BJ (cell line): ENCODE measurements around the gene GDI1. TPM values are rescaled to one million over a fixed set of nuclear protein-coding genes. Genes with fewer than 3 reads are reported as not detected.
A peak's percentile ranks its signal among the peaks of the same experiment; 100 is the strongest.

Source experiments
- CTCF ChIA-PET: fragments of 350-600 bp; formaldehyde crosslinking; extraction: SDS; loops from one replicate; lab custom pipeline; 2021; ENCODE audit warnings: antibody characterized with exemption, inconsistent platforms; lab: Yijun Ruan, JAX
- POLR2A ChIA-PET: fragments of 300-600 bp; sonication (Branson Sonifier 250); formaldehyde crosslinking; extraction: SDS; loops from one replicate; lab custom pipeline; 2021; ENCODE audit warnings: antibody characterized with exemption; lab: Charles Lee
- DNase-seq: peaks from one replicate; pipeline ENCODE4 v3.0.0-alpha.2; 2011; ENCODE audit warnings: low read depth
- H3K27me3 ChIP-seq: 2 replicates; pipeline ENCODE4 v1.6.0; 2011; ENCODE audit warnings: low read length; ENCODE audit not compliant: control insufficient read depth, insufficient read depth
- H3K36me3 ChIP-seq: 2 replicates; pipeline ENCODE4 v1.5.1; 2011; ENCODE audit warnings: low read length; ENCODE audit not compliant: control insufficient read depth, insufficient read depth
- H3K4me3 ChIP-seq: 2 replicates; pipeline ENCODE4 v1.5.1; 2011; ENCODE audit warnings: low read depth, mild to moderate bottlenecking, control low read depth, low read length
- polyA plus RNA-seq: library from polyadenylated mRNA; depleted of rRNA; stranded (reverse); fragments of >200 nt; gene quantifications from 2 replicates; pipeline ENCODE4 v1.2.3, GENCODE V29; 2011
- TF ChIP-seq, protein P1 (sequence below): IDR thresholded peaks from 2 replicates; pipeline ENCODE4 v1.5.1; 2011; ENCODE audit warnings: low read depth, mild to moderate bottlenecking, control low read depth, inconsistent platforms, low read length, moderate library complexity; ENCODE audit not compliant: insufficient read depth

Gene GDI1
- polyA plus RNA-seq, 1 experiment, result 216 TPM

DNA sequence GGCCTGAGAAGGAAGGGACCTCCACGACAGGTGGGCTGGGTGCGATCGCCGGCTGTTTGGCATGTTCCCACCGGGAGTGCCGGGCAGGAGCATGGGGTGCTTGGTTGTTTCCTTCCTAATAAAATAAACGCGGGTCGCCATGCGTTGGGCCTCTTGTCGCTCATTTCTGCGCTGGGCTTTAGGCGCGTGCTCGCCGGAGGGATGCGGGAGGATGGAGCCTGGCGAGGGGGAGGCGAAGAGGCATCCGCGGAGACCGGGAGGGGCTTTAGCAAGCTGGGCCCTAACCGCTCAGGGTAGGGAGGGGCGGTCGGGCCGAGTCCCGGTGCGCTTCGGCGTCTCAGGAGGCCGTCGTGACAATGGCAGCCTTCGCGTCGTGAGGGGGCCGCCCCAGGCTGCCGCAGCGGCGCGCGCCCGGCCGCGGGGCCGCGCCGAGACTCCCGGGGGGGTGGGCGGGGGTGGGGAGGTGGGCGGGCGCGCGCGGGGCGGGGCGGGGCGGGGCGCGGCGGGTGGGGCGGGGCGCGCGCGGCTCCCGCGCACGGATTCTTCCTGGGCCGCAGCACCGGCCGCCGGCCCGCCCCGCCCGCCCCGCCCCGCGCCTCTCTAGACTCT, 476 bp upstream of the GDI1 start:
- DNase-seq, result no peak
- Histone ChIP-seq H3K27me3 (no peaks in the 10 kb centered on the region), H3K36me3 (peaks cover 18% of the 10 kb centered on the region), H3K4me3 (peak overlapping the region; percentile 76)
- ChIA-PET POLR2A (no interaction called here), CTCF (no interaction called here)
- TF ChIP-seq, protein P1, sequence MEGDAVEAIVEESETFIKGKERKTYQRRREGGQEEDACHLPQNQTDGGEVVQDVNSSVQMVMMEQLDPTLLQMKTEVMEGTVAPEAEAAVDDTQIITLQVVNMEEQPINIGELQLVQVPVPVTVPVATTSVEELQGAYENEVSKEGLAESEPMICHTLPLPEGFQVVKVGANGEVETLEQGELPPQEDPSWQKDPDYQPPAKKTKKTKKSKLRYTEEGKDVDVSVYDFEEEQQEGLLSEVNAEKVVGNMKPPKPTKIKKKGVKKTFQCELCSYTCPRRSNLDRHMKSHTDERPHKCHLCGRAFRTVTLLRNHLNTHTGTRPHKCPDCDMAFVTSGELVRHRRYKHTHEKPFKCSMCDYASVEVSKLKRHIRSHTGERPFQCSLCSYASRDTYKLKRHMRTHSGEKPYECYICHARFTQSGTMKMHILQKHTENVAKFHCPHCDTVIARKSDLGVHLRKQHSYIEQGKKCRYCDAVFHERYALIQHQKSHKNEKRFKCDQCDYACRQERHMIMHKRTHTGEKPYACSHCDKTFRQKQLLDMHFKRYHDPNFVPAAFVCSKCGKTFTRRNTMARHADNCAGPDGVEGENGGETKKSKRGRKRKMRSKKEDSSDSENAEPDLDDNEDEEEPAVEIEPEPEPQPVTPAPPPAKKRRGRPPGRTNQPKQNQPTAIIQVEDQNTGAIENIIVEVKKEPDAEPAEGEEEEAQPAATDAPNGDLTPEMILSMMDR, result no peak

GRCh38 chrX:154437971-154438893, 1.3 kb downstream of the GDI1 start:
- ChIA-PET CTCF (no interaction called here), POLR2A (no interaction called here)
- TF ChIP-seq, protein P1, result no peak
- Histone ChIP-seq H3K4me3 (peak overlapping the region; percentile 76), H3K36me3 (peaks cover 22% of the 10 kb centered on the region), H3K27me3 (no peaks in the 10 kb centered on the region)
- no peak for DNase-seq

DNA sequence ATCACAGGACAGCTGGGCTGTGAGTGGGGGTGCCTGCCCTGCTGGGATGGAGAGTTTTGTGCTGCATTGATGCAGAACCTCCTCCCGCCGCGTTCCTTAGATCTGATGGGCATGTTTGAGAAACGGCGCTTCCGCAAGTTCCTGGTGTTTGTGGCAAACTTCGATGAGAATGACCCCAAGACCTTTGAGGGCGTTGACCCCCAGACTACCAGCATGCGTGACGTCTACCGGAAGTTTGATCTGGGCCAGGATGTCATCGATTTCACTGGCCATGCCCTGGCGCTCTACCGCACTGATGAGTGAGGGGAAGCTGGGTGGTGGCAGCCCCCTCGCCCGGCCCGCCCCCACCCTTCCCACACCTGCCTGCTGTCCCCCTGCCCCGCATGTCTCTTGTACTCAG, 2.9 kb downstream of the GDI1 start:
- ChIA-PET CTCF (no interaction called here), POLR2A (no interaction called here)
- H3K27me3 ChIP-seq, result no peaks in the 10 kb centered on the region
- no peak for DNase-seq
- H3K36me3 ChIP-seq, result peaks cover 17% of the 10 kb centered on the region
- H3K4me3 ChIP-seq, result no peak overlapping the region
- TF ChIP-seq, protein P1, result no peak

DNA sequence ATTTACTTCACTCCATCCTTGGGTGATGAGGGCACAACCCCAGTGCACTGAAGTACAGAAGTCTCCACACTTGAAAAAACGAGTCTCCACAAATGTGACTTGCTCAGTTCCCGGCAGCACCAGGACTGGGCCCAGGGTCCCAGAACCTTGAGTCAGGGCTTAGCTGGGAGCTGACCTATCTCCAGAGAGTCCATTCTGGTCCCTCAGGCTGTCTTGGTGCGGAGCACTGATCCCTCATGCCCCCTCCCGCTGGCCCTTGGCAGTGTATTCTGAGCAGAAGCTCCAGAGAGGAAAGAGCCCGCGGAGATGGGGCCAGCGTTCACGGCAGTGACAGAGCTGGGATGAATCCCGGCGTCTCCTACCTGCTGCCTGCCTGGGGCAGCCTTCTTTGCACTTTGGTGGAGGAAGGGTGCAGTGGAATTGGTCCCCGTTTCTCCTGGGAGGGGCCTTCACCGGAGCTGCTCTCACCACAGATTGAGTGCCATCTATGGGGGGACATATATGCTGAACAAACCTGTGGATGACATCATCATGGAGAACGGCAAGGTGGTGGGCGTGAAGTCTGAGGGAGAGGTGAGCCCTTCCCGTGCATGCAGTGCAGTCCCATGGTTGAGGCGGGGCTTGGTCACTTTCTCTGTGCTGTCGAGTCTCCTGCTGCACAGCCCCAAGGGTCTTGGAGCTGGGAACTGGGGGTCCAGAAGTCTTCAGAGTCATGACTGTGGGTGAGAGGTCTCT, 3.8 kb downstream of the GDI1 start:
- ChIA-PET POLR2A (no interaction called here), CTCF (interaction anchor here (1.2 kb wide), 1 partner anchor 42 kb away, joined by 4 read pairs; no protein-coding TSS in a partner anchor)
- TF ChIP-seq, protein P1, result no peak
- no peak for DNase-seq
- H3K4me3 ChIP-seq, result no peak overlapping the region
- H3K27me3 ChIP-seq, result no peaks in the 10 kb centered on the region
- peaks cover 12% of the 10 kb centered on the region for H3K36me3 ChIP-seq

GRCh38 chrX:154441564-154441963, 4.6 kb downstream of the GDI1 start:
- no peak for DNase-seq
- POLR2A ChIA-PET, result no interaction called here
- no peaks in the 10 kb centered on the region for H3K27me3 ChIP-seq
- H3K4me3 ChIP-seq, result no peak overlapping the region
- TF ChIP-seq, protein P1, result no peak
- H3K36me3 ChIP-seq, result peaks cover 13% of the 10 kb centered on the region
- CTCF ChIA-PET, result interaction anchor here (1.1 kb wide), 1 partner anchor 43 kb away, joined by 4 read pairs; the partner anchor contains the start of gene RPL10
